ENCODE data around the gene USO1.

Gene USO1

GRCh38 chr4:75752637-75753036 lies 28.3 kb downstream of the USO1 start:
- Histone ChIP-seq H3K27ac (ENCODE audit: poor library complexity, severe bottlenecking) (no peak overlapping the region), H3K4me1 (ENCODE audit: insufficient read depth, poor library complexity, severe bottlenecking) (no peaks in the 10 kb centered on the region), H3K27me3 (ENCODE audit: insufficient read depth, poor library complexity, severe bottlenecking) (no peaks in the 10 kb centered on the region), H3K36me3 (ENCODE audit: low read depth) (peaks cover 50% of the 10 kb centered on the region), H3K4me3 (ENCODE audit: severe bottlenecking) (no peak overlapping the region), H3K9me3 (ENCODE audit: severe bottlenecking) (no peaks in the 10 kb centered on the region)
- DNase-seq (ENCODE audit: low spot score) (no peak), ATAC-seq (ENCODE audit: low read depth) (no peak)
- TF ChIP-seq CTCF (IDR thresholded peaks at IDR 0.05; ENCODE audit: poor library complexity, severe bottlenecking) = no peak

DNA sequence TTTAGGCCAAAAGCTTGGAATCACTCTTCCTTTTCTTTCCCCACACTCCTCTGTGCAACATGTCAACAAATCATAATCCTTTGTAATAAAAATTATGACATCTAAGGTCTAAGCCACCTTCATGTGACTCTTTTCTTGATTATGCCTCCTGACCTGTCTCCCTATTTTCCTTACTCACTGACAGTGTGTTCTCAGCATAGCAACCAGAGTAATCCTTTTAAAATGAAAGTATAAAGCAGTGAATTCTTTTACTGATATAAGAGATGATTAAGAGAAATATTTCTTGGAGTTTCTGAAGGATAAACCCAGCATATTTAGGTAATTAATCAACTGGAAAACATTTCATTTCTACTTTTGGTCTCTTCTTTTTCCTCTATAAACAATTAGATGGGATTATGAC lies 44.7 kb downstream of the USO1 start:
- no peak for TF ChIP-seq CTCF (IDR thresholded peaks at IDR 0.05; ENCODE audit: poor library complexity, severe bottlenecking)
- no peaks in the 10 kb centered on the region for H3K4me1 ChIP-seq (ENCODE audit: insufficient read depth, poor library complexity, severe bottlenecking)
- no peak for DNase-seq (ENCODE audit: low spot score)
- ATAC-seq (ENCODE audit: low read depth) = no peak
- H3K4me3 ChIP-seq (ENCODE audit: severe bottlenecking) = no peak overlapping the region
- no peak overlapping the region for H3K27ac ChIP-seq (ENCODE audit: poor library complexity, severe bottlenecking)
- no peaks in the 10 kb centered on the region for H3K9me3 ChIP-seq (ENCODE audit: severe bottlenecking)
- no peaks in the 10 kb centered on the region for H3K27me3 ChIP-seq (ENCODE audit: insufficient read depth, poor library complexity, severe bottlenecking)
- H3K36me3 ChIP-seq (ENCODE audit: low read depth) = peaks cover 71% of the 10 kb centered on the region

GRCh38 chr4:75771607-75772006 lies 47.2 kb downstream of the USO1 start:
- DNase-seq (ENCODE audit: low spot score) = no peak
- no peaks in the 10 kb centered on the region for H3K27me3 ChIP-seq (ENCODE audit: insufficient read depth, poor library complexity, severe bottlenecking)

DNA sequence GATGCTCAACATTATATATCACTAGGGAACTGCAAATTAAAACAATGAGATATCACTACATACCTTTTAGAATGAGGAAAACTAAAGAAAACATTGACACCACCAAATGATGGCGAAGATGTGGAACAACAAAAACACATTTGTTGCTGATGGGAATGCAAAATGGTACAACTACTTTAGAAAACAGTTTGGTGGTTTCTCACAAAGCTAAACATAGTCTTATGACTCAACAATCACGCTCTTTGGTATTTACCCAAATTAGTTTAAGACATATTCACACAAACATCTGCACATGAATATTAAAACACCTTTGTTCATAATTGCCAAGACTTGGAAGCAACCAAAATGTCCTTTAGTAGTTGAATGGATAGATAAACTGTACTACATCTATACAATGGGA lies 53.2 kb downstream of the USO1 start:
- Histone ChIP-seq H3K9me3 (ENCODE audit: severe bottlenecking) (no peaks in the 10 kb centered on the region), H3K4me1 (ENCODE audit: insufficient read depth, poor library complexity, severe bottlenecking) (peaks cover 4% of the 10 kb centered on the region), H3K27me3 (ENCODE audit: insufficient read depth, poor library complexity, severe bottlenecking) (no peaks in the 10 kb centered on the region), H3K36me3 (ENCODE audit: low read depth) (peaks cover 99% of the 10 kb centered on the region), H3K27ac (ENCODE audit: poor library complexity, severe bottlenecking) (no peak overlapping the region), H3K4me3 (ENCODE audit: severe bottlenecking) (no peak overlapping the region)
- TF ChIP-seq CTCF (IDR thresholded peaks at IDR 0.05; ENCODE audit: poor library complexity, severe bottlenecking) = no peak
- ATAC-seq (ENCODE audit: low read depth) (no peak), DNase-seq (ENCODE audit: low spot score) (no peak)

More at GRCh38 chr4:75771607-75772006, 47.2 kb downstream of the USO1 start:
- Histone ChIP-seq H3K4me1 (ENCODE audit: insufficient read depth, poor library complexity, severe bottlenecking) (no peaks in the 10 kb centered on the region), H3K9me3 (ENCODE audit: severe bottlenecking) (no peaks in the 10 kb centered on the region), H3K36me3 (ENCODE audit: low read depth) (peaks cover 90% of the 10 kb centered on the region), H3K4me3 (ENCODE audit: severe bottlenecking) (no peak overlapping the region), H3K27ac (ENCODE audit: poor library complexity, severe bottlenecking) (no peak overlapping the region)
- TF ChIP-seq CTCF (IDR thresholded peaks at IDR 0.05; ENCODE audit: poor library complexity, severe bottlenecking) = no peak
- no peak for ATAC-seq (ENCODE audit: low read depth)

GRCh38 chr4:75779105-75779757 lies 54.9 kb downstream of the USO1 start:
- H3K4me3 ChIP-seq (ENCODE audit: severe bottlenecking) = no peak overlapping the region
- DNase-seq (ENCODE audit: low spot score) (no peak), ATAC-seq (ENCODE audit: low read depth) (no peak)
- TF ChIP-seq CTCF (IDR thresholded peaks at IDR 0.05; ENCODE audit: poor library complexity, severe bottlenecking) = no peak
- H3K27ac ChIP-seq (ENCODE audit: poor library complexity, severe bottlenecking) = no peak overlapping the region
- H3K27me3 ChIP-seq (ENCODE audit: insufficient read depth, poor library complexity, severe bottlenecking) = no peaks in the 10 kb centered on the region
- no peaks in the 10 kb centered on the region for H3K9me3 ChIP-seq (ENCODE audit: severe bottlenecking)
- H3K36me3 ChIP-seq (ENCODE audit: low read depth) = peaks cover 100% of the 10 kb centered on the region
- H3K4me1 ChIP-seq (ENCODE audit: insufficient read depth, poor library complexity, severe bottlenecking) = peaks cover 4% of the 10 kb centered on the region
